HCT116 (cell line): ENCODE results near the gene ZNF521.

ENCODE experiments used
- CBX3 ChIP-seq: IDR thresholded peaks from 2 replicates; pipeline ENCODE4 v1.6.1; 2012; ENCODE audit warnings: low read depth
- EZH2 ChIP-seq: fragments of 200-600 bp; sonication (generic); IDR thresholded peaks from 2 replicates; pipeline ENCODE4 v1.6.1; 2017; ENCODE audit warnings: antibody characterized with exemption, mixed run types
- POLR2AphosphoS5 ChIP-seq: IDR thresholded peaks from 2 replicates; pipeline ENCODE4 v1.6.1; 2011; ENCODE audit warnings: mild to moderate bottlenecking, low read depth, low read length, moderate library complexity
- TF ChIP-seq, protein P1 (sequence below), 3 experiments: fragments of 200-600 bp in 1 of 3; sonication (generic) in 1 of 3; IDR thresholded peaks in 2 of 3; conservative IDR thresholded peaks in 1 of 3; 2 replicates each; pipeline ENCODE4 v1.5.1; 2012 to 2017; ENCODE audit warnings: low read depth in 2 of 3, low read length in 2 of 3, antibody characterized with exemption in 1 of 3, borderline replicate concordance in 1 of 3, control low read depth in 1 of 3, mild to moderate bottlenecking in 1 of 3, mixed read lengths in 1 of 3, mixed run types in 1 of 3, moderate library complexity in 1 of 3; ENCODE audit not compliant: insufficient read depth in 1 of 3
- TF ChIP-seq, protein P2 (sequence below): IDR thresholded peaks from 2 replicates; pipeline ENCODE4 v1.6.1; 2012; ENCODE audit warnings: low read depth

DNA sequence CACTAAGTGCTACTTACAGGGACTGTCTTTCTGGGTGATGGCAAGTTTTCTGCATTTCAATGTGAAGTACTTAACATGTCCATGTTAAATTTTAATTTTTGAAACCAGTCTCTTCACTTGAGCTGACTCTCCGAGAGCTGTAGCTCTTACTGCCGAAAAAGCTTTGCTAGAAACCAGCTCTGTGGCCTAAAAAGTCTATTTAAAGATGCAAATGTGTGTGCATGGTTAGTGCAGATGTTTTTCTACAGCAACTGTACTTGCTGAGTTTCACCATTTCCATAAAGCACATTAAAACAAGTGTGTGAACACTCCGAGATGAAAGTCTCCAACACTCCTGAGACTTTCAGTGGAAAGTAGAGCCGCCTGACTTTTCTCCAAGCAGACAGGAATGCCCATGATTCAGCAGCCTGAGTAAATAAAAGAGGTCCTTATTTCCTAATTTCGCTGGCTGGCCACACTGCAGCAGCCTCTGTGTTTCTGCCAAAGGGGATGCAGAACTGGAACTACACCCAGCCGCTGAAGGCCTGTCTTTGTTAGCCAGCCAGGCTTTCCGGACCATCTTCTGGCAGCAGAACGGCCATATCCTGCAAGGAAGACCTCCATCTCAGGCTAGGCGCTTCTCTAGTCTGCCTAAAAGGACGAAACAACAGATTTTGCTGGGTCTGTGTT is 121.2 kb downstream of the ZNF521 start:
- TF ChIP-seq, protein P1, sequence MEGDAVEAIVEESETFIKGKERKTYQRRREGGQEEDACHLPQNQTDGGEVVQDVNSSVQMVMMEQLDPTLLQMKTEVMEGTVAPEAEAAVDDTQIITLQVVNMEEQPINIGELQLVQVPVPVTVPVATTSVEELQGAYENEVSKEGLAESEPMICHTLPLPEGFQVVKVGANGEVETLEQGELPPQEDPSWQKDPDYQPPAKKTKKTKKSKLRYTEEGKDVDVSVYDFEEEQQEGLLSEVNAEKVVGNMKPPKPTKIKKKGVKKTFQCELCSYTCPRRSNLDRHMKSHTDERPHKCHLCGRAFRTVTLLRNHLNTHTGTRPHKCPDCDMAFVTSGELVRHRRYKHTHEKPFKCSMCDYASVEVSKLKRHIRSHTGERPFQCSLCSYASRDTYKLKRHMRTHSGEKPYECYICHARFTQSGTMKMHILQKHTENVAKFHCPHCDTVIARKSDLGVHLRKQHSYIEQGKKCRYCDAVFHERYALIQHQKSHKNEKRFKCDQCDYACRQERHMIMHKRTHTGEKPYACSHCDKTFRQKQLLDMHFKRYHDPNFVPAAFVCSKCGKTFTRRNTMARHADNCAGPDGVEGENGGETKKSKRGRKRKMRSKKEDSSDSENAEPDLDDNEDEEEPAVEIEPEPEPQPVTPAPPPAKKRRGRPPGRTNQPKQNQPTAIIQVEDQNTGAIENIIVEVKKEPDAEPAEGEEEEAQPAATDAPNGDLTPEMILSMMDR (IDR thresholded peaks at IDR 0.05 in 2 of 3, conservative IDR thresholded peaks at IDR 0.05 in 1 of 3; ENCODE audit: borderline replicate concordance in 1 of 3, insufficient read depth in 1 of 3, low read depth in 2 of 3, low read length in 2 of 3): no peak
- TF ChIP-seq CBX3: no peak
- no peak for TF ChIP-seq EZH2
- TF ChIP-seq POLR2AphosphoS5: no peak
- TF ChIP-seq, protein P2, sequence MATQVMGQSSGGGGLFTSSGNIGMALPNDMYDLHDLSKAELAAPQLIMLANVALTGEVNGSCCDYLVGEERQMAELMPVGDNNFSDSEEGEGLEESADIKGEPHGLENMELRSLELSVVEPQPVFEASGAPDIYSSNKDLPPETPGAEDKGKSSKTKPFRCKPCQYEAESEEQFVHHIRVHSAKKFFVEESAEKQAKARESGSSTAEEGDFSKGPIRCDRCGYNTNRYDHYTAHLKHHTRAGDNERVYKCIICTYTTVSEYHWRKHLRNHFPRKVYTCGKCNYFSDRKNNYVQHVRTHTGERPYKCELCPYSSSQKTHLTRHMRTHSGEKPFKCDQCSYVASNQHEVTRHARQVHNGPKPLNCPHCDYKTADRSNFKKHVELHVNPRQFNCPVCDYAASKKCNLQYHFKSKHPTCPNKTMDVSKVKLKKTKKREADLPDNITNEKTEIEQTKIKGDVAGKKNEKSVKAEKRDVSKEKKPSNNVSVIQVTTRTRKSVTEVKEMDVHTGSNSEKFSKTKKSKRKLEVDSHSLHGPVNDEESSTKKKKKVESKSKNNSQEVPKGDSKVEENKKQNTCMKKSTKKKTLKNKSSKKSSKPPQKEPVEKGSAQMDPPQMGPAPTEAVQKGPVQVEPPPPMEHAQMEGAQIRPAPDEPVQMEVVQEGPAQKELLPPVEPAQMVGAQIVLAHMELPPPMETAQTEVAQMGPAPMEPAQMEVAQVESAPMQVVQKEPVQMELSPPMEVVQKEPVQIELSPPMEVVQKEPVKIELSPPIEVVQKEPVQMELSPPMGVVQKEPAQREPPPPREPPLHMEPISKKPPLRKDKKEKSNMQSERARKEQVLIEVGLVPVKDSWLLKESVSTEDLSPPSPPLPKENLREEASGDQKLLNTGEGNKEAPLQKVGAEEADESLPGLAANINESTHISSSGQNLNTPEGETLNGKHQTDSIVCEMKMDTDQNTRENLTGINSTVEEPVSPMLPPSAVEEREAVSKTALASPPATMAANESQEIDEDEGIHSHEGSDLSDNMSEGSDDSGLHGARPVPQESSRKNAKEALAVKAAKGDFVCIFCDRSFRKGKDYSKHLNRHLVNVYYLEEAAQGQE: no peak
